Neural cell (in vitro differentiated cells): Measurements from ENCODE around the gene SHOX.

Source experiments
- EP300 ChIP-seq: fragments of 450-650 bp; conservative IDR thresholded peaks from 2 replicates; pipeline ENCODE4 v1.6.1; 2014; ENCODE audit warnings: antibody characterized with exemption, mild to moderate bottlenecking, moderate library complexity; ENCODE audit not compliant: poor library complexity, severe bottlenecking
- EZH2 ChIP-seq: fragments of 200-600, 300-800 bp; shearing (Covaris generic), sonication (generic); IDR thresholded peaks from 2 replicates; pipeline ENCODE4 v1.6.1; 2014; ENCODE audit warnings: antibody characterized with exemption, low read length, borderline replicate concordance, mild to moderate bottlenecking; ENCODE audit not compliant: insufficient read depth, poor library complexity, severe bottlenecking
- MXI1 ChIP-seq: fragments of 450-650 bp; conservative IDR thresholded peaks from 2 replicates; pipeline ENCODE4 v1.6.1; 2014; ENCODE audit warnings: antibody characterized with exemption, mild to moderate bottlenecking; ENCODE audit not compliant: poor library complexity, severe bottlenecking
- POLR2AphosphoS5 ChIP-seq: IDR thresholded peaks from 2 replicates; pipeline ENCODE4 v1.6.1; 2012
- RAD21 ChIP-seq: fragments of 450-650 bp; conservative IDR thresholded peaks from 2 replicates; pipeline ENCODE4 v1.6.1; 2014; ENCODE audit warnings: antibody characterized with exemption, mild to moderate bottlenecking, moderate library complexity
- SMC3 ChIP-seq: fragments of 450-650 bp; conservative IDR thresholded peaks from 2 replicates; pipeline ENCODE4 v1.6.1; 2014; ENCODE audit warnings: antibody characterized with exemption, mild to moderate bottlenecking, moderate library complexity; ENCODE audit not compliant: poor library complexity
- TAF1 ChIP-seq: IDR thresholded peaks from 2 replicates; pipeline ENCODE4 v1.6.1; 2012; ENCODE audit warnings: low read depth
- TF ChIP-seq, protein P1 (sequence below): fragments of 450-650 bp; IDR thresholded peaks from 2 replicates; pipeline ENCODE4 v1.5.1; 2014; ENCODE audit warnings: antibody characterized with exemption, mild to moderate bottlenecking, moderate library complexity; ENCODE audit not compliant: poor library complexity, severe bottlenecking
- TF ChIP-seq, protein P2 (sequence below): IDR thresholded peaks from 2 replicates; pipeline ENCODE4 v1.6.1; 2012; ENCODE audit warnings: borderline replicate concordance

DNA sequence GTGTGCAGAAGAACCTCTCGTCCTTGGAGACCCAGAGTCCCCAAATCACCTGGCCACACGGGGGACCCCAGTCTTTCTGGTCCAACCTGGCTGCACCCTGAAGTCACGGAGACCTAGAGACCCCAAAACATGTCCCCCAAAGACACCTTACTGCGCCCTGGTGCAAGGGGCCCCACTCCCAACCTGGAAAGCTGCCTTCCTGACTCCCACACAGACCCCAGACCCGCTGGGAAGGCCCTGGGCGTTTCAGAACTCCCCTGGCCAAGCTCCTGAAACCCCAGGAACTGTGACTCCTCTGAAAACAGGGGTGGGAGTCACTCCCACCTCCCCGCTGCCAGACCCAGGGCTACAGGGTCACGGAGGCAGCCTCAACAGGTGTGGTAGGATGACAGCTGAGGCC, 12.7 kb upstream of the SHOX start:
- no peak for TF ChIP-seq EZH2
- TF ChIP-seq, protein P1, sequence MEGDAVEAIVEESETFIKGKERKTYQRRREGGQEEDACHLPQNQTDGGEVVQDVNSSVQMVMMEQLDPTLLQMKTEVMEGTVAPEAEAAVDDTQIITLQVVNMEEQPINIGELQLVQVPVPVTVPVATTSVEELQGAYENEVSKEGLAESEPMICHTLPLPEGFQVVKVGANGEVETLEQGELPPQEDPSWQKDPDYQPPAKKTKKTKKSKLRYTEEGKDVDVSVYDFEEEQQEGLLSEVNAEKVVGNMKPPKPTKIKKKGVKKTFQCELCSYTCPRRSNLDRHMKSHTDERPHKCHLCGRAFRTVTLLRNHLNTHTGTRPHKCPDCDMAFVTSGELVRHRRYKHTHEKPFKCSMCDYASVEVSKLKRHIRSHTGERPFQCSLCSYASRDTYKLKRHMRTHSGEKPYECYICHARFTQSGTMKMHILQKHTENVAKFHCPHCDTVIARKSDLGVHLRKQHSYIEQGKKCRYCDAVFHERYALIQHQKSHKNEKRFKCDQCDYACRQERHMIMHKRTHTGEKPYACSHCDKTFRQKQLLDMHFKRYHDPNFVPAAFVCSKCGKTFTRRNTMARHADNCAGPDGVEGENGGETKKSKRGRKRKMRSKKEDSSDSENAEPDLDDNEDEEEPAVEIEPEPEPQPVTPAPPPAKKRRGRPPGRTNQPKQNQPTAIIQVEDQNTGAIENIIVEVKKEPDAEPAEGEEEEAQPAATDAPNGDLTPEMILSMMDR, result no peak
- TF ChIP-seq EP300, result no peak
- TF ChIP-seq SMC3, result no peak
- no peak for TF ChIP-seq TAF1
- TF ChIP-seq RAD21, result no peak
- TF ChIP-seq POLR2AphosphoS5, result no peak
- TF ChIP-seq MXI1, result no peak
- TF ChIP-seq, protein P2, sequence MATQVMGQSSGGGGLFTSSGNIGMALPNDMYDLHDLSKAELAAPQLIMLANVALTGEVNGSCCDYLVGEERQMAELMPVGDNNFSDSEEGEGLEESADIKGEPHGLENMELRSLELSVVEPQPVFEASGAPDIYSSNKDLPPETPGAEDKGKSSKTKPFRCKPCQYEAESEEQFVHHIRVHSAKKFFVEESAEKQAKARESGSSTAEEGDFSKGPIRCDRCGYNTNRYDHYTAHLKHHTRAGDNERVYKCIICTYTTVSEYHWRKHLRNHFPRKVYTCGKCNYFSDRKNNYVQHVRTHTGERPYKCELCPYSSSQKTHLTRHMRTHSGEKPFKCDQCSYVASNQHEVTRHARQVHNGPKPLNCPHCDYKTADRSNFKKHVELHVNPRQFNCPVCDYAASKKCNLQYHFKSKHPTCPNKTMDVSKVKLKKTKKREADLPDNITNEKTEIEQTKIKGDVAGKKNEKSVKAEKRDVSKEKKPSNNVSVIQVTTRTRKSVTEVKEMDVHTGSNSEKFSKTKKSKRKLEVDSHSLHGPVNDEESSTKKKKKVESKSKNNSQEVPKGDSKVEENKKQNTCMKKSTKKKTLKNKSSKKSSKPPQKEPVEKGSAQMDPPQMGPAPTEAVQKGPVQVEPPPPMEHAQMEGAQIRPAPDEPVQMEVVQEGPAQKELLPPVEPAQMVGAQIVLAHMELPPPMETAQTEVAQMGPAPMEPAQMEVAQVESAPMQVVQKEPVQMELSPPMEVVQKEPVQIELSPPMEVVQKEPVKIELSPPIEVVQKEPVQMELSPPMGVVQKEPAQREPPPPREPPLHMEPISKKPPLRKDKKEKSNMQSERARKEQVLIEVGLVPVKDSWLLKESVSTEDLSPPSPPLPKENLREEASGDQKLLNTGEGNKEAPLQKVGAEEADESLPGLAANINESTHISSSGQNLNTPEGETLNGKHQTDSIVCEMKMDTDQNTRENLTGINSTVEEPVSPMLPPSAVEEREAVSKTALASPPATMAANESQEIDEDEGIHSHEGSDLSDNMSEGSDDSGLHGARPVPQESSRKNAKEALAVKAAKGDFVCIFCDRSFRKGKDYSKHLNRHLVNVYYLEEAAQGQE, result no peak
